Fibroblast of skin of back (primary cell): Measurements from ENCODE around the gene PRRG1.
"Not testable (repeated sequence)": the region's sequence is repeated elsewhere in the genome, so short reads cannot be mapped to it uniquely, and the experiment has no call there.

Source experiments
- DNase-seq: peaks from one replicate; pipeline ENCODE4 v3.0.0-alpha.2; 2013

PRRG1 gene

DNA sequence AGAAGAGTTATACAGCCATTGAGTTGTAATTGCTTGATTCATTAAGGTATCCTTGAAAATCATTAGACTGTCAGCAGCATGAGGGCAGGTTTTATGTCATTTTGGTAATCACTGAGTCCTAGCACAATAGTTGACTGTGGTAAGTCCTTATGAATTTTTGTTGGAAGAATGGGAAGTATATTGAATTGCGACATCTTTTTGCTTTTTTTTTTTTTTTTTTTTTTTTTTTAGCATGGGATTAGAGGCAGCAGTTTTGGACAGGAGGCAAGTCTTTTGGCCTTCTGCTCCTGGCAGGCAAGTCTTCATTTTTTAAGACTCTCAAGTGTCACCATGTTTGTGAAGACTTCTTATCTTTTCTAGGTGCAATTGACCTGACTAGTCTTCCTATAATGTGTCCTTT is 29.7 kb downstream of the PRRG1 start:
- DNase-seq, result no peak

DNA sequence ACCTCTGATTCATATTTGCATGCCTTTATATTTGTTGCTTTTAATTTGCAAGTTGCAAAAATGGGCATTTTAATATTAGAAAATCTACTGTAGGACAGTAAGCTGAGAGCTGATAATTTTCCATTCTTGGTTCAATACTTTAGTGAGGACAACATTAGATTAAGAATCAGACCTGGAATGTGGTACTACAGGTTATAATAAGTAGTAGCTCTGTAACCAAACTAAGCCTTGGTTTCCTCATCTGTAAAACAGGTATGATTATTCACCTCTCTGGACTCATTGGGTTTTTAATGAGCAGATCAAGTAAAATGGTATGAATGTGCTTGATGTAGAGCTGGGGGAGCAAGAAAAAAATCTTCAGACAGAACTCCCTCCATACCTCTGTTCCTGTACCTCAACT is 31.1 kb downstream of the PRRG1 start:
- DNase-seq, result no peak

DNA sequence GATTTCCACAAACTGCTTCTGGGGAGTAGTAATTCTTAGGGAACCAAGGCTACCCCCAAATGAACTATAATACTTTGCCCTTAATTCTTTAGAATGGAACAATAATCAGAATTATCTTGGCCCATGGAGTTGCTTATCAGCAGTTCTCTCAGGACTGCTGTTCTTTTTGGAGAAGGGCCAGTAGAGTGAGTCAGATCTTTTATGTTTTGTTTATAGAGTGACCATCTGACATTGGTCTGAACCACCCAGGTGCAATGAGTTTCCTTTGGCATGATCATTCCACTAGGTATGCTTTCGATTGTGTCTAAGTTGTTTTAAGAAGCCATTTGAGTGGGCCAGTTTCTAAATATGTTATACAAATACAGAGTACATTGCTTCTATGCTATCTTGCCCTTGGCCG is 31.8 kb downstream of the PRRG1 start:
- peak; percentile 56 for DNase-seq

DNA sequence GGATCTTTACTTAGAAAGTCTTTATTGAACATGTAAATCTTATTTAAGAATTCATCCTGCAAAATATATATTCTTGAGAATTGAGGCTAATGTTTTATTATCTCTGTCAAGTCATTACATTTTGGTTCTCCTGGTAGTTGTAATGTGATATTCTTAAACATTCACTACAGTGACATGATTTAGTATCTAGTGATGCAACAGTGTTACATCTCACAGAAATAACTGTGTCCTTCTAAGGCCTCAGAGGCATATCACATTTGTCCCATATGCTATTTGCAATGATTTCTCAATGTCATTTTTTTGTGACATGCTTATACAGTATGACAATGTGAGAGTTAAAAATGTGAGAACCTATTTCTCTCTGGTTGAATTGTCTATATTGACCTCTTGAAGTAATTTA is 34.1 kb downstream of the PRRG1 start:
- DNase-seq, result no peak

DNA sequence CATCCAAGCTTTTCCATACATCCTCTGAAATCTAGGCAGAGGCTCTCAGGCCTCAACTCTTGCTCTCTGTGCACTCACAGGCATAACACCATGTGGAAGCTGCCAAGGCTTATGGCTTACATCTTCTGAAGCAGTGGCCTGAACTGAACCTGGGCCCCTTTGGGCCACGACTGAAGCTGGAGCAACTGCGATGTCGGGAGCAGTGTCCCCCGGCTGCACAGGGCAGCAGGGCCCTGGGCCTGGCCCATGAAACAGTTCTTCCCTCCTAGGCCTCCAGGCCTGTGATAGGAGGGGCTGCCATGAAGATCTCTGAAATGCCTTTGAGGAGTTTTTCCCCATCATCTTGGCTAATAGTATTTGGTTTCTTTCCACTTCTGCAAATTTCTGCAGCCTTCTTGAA is 39.2 kb downstream of the PRRG1 start:
- DNase-seq, result no peak

DNA sequence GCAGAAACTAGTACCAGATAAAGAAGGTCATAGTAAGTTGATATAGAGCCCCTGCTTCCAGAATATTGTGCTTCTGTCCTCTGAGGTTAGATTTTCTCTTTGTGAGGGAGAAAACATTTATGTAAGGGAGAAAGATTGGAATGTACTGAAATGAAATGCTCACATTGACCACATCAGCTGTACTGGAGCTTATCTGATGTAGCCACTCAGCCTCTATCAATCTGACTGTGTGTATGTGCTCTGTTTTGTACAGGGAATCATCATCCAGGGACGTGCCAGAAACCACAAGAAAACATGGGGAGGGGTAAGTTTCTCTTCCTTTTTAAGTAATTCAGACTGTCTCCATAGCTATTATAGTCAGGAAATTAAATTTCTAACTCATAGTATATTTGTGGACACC is 56.8 kb downstream of the PRRG1 start:
- peak; percentile 55 for DNase-seq

DNA sequence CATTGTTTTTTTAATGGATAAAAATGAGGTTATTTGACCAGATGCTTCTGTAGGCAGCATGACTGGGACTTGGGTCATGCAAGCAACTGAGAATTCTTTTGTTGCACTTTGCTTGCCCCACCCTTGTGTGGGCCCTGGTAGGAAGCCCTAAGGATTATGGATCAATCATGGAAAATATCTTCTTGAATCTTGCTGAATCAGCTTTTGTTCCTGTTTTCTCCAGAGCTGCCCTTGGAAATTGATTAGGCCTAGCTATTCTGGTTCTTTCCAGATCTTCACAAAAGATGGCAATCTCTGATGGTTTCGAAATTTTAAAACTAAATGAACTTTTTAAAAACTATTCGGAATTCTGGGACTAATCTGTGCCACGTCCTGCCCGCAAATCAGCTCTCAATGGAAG is 58.6 kb downstream of the PRRG1 start:
- DNase-seq, result peak; percentile 1

DNA sequence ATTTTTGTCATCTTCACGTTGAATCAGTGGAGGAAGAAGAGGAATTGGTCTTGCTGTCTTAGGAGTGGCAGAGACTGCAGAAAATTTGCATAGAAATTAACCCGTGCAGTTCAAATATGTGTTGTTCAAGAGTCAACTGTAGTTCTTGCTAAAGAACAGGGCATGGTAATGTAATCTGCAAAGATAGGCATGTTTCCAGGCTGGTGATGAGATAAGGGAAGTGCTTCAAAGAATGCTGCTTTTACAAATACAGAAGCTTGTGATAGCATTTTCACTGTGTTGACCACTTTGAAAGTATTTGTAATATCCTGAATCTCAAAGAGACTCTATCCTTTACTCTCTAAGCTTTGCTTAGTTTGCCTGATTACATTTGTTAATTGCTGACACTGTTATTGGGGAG is 60.1 kb downstream of the PRRG1 start:
- no peak for DNase-seq

DNA sequence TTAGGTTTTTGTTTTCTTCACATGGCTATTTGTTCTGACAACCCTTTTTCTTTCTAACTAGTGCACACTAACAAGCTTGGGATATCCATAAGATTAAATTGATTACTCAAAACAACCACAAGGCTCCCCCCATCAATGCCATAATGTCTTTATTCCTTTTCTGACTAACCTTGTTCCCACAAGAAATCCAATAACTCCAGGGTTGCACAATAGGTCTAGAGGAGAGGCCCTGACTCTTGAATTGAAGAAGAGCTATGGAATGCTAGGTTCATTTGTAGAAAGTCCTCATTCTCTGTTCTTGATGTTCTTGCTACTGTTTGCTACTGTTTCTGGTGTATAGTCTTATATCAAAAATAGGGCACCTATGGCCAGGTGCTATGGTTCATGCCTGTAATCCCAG is 71.0 kb downstream of the PRRG1 start:
- no peak for DNase-seq

DNA sequence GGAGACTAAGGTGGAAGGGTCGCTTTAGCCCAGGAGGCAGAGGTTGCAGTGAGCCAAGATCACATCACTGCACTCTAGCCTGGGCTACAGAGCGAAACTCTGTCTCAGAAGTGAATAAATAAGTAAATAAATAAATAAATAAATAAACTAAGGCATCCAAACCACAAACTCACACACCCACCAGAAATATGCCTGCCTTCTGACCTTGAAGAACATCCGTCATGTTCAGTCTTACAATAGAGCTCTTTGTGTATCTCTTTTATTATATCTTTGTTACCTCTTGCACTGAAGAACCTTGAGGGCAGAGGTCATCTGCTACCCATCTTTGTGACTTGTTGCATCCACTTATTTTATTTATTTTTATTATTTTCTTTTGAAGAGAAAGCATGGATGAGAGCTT is 71.6 kb downstream of the PRRG1 start:
- DNase-seq, result no peak

DNA sequence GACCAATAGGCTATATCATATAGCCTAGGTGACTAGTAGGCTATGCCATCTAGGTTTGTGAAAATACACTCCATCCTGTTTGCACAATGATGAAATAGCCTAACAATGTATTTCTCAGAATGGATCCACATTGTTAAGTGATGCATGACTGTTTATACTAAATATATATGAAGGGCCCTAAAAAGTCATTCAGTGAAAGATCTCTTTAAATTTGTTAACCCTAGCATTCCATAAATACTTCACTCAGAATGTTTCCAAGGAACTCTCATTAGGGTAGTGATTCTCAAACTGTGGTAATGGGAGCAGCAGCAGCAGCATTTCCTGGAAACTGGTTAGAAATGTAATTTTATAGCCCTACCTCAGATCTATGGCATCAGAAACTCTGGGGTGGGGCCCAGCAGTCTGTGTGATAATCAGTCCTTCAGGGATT is 74.9 kb downstream of the PRRG1 start:
- DNase-seq, result peak; percentile 83

DNA sequence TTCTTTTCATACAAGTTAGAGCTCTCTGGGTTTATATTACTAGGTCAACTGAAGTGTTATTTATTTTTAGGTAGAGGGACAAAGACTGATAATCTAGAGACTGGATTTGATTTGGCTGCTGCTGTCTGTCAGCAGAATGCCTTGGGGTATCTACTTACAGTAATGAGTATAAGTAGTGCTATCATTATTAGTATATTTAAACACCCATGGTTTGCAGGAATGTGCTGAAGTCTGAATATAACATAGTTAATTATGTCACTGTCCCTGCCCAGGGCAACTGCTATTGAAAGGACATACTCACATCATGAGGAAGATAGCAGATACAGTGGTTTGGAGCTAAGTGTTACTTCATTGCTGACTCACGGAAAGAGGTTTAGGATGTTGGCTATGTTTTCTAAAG is 76.2 kb downstream of the PRRG1 start:
- DNase-seq, result peak; percentile 47

DNA sequence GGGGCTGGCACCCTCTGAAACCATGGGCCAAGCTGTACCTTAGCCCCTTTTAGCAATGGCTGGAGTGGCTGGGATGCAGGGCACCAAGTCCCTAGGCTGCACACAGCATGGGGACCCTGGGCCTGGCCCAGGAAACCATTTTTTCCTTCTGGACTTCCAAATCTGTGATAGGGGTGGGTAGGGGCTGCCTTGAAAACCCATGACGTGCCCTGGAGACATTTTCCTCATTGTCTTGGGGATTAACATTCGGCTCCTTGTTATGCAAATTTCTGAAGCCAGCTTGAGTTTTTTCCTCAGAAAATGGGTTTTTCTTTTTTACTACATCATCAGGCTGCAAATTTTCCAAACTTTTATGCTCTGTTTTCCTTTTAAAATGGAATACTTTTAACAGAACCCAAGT is 79.8 kb downstream of the PRRG1 start:
- not testable (repeated sequence) for DNase-seq

DNA sequence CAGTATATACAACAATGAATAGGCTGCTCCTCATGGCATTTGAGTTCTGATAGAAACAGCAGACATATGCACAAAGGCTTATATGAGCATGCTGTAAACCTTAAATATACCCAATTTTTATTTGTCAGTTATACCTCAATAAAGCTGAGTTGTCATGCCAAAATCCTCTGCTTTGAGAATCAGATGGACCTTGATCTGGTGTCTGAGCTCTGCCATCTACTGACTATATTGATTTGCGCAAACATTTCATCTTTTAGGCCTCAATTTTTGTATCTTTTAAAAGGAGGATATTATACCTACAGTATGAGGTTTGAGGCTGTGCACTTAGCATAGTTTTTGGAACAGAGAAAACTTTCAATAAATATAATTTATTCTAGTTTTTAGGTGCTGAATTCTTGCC is 85.2 kb downstream of the PRRG1 start:
- no peak for DNase-seq

DNA sequence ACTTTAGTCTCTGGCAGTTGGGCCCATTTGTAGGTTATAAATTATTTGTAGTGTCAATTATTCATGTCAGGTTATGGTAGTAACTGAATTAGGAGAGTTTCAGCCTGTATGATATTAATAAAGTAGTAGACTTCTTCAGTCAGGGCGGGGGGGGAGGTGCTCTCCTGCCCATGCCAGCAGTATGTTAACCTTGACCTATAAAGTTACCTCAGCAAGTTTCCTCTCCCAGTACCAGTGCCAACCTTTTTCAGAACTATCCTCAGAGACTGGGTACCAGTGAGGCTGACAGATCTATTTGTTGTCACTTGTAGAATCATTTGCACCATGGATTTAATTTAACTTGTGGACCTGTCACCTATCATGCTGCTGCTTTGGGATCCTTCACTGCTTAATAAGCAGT is 88.0 kb downstream of the PRRG1 start:
- no peak for DNase-seq

DNA sequence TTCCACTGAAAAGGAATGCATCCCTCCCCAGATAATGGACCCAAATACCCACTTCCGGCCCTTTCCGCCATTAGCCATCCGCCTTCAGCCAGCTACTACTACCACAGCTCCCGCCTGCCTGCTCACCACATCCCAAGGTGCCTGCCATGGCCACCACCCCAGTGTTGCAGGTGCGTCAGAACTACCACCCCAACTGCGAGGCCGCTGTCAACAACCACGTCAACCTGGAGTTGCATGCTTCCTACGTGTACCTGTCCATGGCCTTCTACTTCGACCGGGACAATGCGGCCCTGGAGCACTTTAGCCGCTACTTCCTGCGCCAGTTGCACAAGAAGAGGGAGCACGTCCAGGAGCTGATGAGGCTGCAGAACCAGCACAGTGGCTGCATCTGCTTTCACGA is 92.2 kb downstream of the PRRG1 start:
- no peak for DNase-seq

DNA sequence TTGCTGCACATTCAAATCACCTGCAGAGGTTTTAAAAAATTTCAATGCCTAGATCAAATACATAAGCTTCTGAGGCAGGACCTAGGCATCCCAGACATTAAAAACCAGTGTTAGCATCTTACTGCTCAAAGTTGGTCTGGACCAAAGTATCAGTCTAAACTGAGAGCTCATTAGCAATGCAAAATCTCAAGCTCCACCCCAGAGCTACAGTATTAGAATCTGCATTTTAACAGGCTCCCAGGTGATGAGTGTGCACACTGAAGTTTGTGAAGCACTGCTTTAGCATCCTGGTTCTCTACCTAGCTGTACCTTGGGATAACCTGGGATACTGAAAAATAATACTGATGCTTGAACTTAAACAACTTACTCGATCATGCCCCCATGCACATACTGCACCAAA is 96.0 kb downstream of the PRRG1 start:
- no peak for DNase-seq

DNA sequence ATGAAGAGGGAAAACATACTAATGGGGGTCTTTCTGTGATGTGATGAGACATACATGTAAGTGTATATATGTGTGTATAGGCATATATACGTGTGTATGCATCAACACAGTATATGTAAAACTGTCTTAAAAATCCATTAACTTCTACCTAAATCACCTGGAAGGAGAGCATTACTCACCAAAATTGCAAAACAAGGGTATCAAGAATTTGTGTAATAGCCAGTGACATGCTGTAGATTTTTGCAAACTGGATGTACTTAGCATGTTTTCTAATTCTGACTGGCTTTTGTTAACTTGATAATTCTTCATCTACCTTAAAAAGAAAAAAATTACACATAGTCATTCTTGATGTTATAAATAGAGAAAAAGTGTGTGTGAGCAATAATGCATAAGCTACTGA is 104.7 kb downstream of the PRRG1 start:
- no peak for DNase-seq

DNA sequence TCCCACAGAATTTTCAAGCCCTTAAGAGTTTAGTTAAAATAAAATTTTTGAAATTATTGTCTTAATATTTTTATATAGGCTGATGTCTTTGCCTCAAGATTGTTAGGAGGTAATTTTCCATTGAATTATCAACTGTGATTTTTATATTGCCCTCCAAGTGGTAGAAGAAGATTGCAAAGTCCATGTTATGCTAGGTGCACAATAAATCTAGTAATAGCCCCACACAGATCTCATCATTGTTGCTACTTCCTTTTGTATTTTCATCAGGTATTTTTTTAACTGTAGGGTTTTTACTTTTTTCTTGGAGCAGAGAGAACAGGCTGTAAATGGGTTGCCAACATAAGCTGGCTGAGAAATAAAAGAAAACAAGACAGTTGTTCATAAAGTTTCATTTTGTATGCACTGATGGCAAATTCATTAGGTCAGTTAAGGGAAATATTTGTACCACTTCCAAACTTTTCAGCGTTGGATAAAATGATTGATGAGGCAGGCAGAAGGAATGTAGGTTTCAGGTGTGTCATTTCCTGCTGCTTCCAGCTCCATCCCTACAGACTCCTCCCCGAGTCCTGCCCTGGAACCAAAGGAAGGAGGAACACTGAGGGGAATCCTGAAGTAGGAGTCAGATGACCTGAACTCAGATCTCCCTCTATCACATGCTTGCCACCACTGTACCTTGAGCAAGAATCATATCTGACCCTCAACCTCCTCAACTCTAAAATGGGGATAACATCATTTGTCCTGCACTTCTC is 105.5 kb downstream of the PRRG1 start:
- peak; percentile 49 for DNase-seq

DNA sequence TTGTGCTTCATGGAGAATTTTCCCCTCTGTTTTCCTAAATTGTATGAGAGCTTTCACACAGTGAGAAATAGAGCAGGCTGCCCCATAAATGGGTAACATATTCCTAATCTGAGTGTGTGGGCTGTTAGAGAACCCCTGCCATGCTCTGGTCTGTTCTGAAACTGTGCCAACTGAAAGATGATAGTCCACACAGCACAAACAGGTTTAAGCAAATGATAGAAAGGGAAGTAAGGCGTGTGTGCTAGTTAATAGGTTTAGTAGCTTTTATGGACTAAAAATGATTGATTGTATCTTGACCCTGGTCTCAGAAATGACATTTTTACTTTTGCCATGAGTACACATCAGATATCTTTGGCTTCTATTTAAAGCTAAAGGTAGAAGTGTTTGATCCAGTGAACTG is 106.2 kb downstream of the PRRG1 start:
- no peak for DNase-seq

DNA sequence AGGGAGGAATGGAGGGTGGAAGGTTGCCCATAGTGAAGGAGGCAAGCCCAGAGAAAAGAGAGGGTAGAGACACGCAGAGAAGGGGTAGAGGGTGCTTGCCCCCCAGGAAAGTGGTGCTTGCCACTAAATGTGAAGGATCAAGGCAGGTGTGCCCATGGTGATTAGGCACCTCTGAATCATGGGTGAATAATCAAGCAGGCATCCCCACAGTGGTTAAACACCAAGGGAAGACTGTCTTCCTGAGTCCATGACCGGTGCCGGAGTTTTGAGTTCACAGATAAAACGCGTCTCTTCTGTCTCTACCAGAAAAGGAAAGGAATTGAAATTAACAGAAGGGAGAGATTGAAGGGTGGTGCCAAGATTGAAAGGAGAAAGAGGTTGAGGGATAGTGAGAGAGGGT is 111.1 kb downstream of the PRRG1 start:
- DNase-seq, result not testable (repeated sequence)

DNA sequence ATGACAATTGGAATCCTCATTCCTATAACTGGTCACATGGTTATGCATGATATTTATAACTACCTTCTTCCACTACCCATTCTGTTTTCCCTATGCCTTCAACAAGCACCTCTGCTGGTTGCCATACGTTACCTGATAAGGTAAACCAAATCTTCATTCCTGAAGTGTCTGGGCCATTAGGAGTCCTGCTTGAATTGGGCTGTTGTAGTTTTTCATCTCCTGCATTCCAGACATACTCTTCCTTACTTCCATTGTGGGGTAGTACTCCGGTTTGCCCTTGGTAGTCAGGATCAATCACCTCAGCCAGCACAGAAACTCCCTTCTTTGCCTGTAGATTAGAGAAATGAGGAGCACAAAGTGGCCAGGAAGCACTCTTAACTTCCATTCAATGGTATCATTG is 113.2 kb downstream of the PRRG1 start:
- DNase-seq, result no peak

DNA sequence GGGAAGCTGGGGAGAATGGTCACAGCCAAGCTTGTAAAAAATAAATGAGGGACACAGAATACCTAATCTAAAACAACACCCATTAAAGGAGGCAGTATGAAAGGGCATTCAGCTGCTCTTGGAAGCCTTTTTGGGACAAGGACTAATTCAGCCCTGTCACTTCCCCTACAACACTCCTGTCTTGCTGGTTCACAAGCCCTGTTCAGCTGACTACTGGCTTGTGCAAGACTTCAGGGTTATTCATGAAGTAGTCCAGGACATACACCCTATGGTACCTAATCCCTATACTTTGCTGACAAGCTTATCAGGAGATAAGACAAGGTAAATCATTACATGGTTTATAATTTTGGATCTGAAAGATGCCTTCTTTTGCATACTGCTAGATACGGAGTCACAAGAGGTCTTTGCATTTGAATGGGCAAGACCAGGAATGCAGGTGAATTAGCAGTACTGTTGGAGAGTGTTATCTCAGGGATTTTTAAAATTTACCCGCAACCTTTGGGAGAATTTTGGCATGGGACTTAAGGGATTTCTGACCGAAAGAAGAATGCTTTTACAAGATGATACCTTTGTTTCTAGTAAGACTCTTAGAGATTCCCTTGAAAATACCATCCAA is 119.1 kb downstream of the PRRG1 start:
- no peak for DNase-seq

DNA sequence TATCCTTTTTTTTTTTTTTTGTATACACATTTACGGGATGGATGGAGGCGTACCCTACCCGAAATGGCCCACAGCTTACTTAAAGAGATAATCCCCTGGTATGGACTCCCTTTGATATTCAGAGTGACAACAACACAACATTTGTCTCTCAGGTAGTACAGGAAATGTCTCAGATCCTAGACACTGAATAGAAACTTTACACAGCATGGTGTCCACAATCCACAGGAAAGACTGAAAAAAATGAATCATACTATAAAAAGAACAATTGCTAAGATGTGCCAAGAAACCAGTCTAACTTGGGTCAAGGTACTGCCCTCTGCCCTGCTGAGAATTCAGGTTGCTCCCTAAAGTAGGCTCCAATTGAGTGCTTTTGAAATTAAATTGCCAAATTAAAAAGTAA is 121.5 kb downstream of the PRRG1 start:
- DNase-seq, result no peak

DNA sequence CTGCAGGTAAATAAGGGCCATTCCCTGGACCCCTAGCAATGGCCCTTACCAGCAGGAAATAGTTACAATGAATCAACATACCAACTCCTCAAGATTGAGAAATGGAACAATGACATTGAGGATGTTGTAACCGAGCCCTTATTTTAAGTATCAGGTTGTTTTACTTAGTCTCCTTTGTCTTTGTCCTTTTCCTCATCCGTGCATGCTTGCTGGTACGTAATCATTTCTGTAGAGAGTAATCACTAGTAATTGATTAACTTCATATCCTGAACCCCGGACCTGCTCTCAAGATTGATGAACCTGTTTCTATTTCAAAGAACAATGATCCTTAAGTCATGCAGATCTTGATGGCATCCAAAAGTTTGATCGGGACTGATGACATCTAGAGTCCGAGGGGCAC is 123.7 kb downstream of the PRRG1 start:
- no peak for DNase-seq
